BLaER1 (cell line): Measurements from ENCODE around the gene CCNG2.

Experiments used
- H3K27ac ChIP-seq: shearing (Covaris generic); formaldehyde crosslinking; 2 replicates; pipeline ENCODE4 v1.8.1; 2022
- H3K27me3 ChIP-seq: shearing (Covaris generic); formaldehyde crosslinking; 2 replicates; pipeline ENCODE4 v1.8.1; 2022
- H3K36me3 ChIP-seq: shearing (Covaris generic); formaldehyde crosslinking; 2 replicates; pipeline ENCODE4 v1.8.1; 2022
- H3K4me1 ChIP-seq: shearing (Covaris generic); formaldehyde crosslinking; 2 replicates; pipeline ENCODE4 v1.8.1; 2022
- H3K4me2 ChIP-seq: shearing (Covaris generic); formaldehyde crosslinking; 2 replicates; pipeline ENCODE4 v1.8.1; 2022
- H3K4me3 ChIP-seq: shearing (Covaris generic); formaldehyde crosslinking; 2 replicates; pipeline ENCODE4 v1.8.1; 2022
- H3K9ac ChIP-seq: shearing (Covaris generic); formaldehyde crosslinking; 2 replicates; pipeline ENCODE4 v1.8.1; 2022
- H3K9me3 ChIP-seq: shearing (Covaris generic); formaldehyde crosslinking; 2 replicates; pipeline ENCODE4 v1.8.1; 2022
- H4K20me1 ChIP-seq: shearing (Covaris generic); formaldehyde crosslinking; 2 replicates; pipeline ENCODE4 v1.8.1; 2022
- Cebpa-rat ChIP-seq: shearing (Covaris generic); IDR thresholded peaks from 2 replicates; pipeline ENCODE4 v1.8.1; 2022

The CCNG2 gene

DNA sequence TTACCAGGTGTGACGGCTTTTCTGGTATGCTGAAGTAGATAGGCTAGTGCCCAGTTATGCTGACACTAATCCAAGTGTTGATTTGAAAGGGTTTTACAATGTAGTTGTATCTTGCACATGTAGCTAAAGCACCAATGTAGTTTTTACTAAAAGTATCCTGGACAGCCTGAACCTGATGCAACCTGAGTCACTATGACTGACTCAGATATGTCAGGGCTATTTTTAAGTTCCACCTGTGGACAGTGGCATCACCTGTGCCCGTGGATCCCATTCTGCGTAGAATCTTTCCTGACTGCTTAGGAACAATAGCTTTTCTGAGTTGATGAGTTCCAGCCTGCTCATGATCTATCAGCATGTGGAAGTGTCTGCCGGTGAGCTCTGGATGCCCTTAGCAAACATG, 58.1 kb downstream of the CCNG2 start:
- Histone ChIP-seq H3K4me1 (no peaks in the 10 kb centered on the region), H3K9me3 (no peaks in the 10 kb centered on the region), H4K20me1 (no peaks in the 10 kb centered on the region), H3K9ac (no peak overlapping the region), H3K27ac (no peak overlapping the region), H3K4me2 (no peak overlapping the region), H3K36me3 (no peaks in the 10 kb centered on the region), H3K4me3 (no peak overlapping the region), H3K27me3 (no peaks in the 10 kb centered on the region)
- no peak for TF ChIP-seq Cebpa-rat

DNA sequence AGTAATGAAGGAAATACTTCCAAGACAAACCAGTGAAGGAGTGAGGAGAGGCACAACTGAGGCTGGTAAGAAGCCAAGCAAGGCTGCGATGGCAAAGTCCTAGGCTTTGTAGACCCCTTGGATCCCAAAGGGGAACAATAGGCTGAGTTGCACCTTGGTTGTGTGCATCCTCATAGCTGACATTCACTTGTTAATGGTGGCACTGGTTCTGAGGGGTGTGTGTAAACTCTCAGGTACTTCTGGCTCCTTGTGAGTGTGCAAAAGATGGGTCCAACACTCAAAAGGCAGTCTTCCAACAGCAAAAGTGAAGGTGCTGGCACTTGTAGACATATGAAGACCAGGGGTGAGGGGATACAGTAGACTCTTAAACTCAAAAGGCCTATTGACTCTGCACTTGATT, 60.5 kb downstream of the CCNG2 start:
- H3K36me3 ChIP-seq: no peaks in the 10 kb centered on the region
- no peak overlapping the region for H3K9ac ChIP-seq
- no peak for TF ChIP-seq Cebpa-rat
- no peak overlapping the region for H3K27ac ChIP-seq
- no peaks in the 10 kb centered on the region for H3K9me3 ChIP-seq
- no peaks in the 10 kb centered on the region for H3K4me1 ChIP-seq
- no peak overlapping the region for H3K4me2 ChIP-seq
- no peaks in the 10 kb centered on the region for H4K20me1 ChIP-seq
- H3K27me3 ChIP-seq: no peaks in the 10 kb centered on the region
- no peak overlapping the region for H3K4me3 ChIP-seq

DNA sequence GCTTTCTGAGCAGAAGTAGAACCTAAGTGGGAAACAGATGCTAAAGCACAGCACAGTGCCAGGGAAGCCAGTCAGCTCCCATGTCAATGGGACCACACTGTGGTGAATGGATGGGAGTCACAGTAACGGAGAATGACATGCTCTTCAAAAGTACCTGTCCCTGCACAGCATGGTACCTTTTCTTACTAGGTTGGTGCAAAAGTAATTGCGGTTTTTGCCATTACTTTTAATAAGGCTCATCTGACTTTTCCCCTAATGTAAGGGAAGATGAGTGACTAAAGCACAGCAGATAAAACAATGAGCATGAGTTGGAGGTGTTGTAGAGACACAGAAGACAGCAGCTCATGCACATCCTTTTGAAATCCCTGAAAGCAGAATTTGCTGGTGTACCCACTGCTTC, 62.3 kb downstream of the CCNG2 start:
- Histone ChIP-seq H3K4me3 (no peak overlapping the region), H3K36me3 (no peaks in the 10 kb centered on the region), H3K4me2 (no peak overlapping the region), H3K27ac (no peak overlapping the region), H4K20me1 (no peaks in the 10 kb centered on the region), H3K27me3 (no peaks in the 10 kb centered on the region), H3K9ac (no peak overlapping the region), H3K9me3 (no peaks in the 10 kb centered on the region), H3K4me1 (no peaks in the 10 kb centered on the region)
- no peak for TF ChIP-seq Cebpa-rat
